B cell (primary cell): ENCODE data around the gene EVC.

Experiments used
- EZH2 ChIP-seq: IDR thresholded peaks from 2 replicates; pipeline ENCODE4 v1.6.1; 2012; ENCODE audit warnings: borderline replicate concordance, low read depth, mild to moderate bottlenecking, moderate library complexity, low read length; ENCODE audit not compliant: insufficient read depth, poor library complexity, severe bottlenecking
- TF ChIP-seq, protein P1 (sequence below): fragments of 200-600 bp; IDR thresholded peaks from one replicate; pipeline ENCODE4 v1.8.0; 2022; ENCODE audit warnings: antibody characterized with exemption, mild to moderate bottlenecking

GRCh38 chr4:5691491-5692132 is 19.4 kb upstream of the EVC start:
- TF ChIP-seq, protein P1, sequence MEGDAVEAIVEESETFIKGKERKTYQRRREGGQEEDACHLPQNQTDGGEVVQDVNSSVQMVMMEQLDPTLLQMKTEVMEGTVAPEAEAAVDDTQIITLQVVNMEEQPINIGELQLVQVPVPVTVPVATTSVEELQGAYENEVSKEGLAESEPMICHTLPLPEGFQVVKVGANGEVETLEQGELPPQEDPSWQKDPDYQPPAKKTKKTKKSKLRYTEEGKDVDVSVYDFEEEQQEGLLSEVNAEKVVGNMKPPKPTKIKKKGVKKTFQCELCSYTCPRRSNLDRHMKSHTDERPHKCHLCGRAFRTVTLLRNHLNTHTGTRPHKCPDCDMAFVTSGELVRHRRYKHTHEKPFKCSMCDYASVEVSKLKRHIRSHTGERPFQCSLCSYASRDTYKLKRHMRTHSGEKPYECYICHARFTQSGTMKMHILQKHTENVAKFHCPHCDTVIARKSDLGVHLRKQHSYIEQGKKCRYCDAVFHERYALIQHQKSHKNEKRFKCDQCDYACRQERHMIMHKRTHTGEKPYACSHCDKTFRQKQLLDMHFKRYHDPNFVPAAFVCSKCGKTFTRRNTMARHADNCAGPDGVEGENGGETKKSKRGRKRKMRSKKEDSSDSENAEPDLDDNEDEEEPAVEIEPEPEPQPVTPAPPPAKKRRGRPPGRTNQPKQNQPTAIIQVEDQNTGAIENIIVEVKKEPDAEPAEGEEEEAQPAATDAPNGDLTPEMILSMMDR = no peak
- no peak for TF ChIP-seq EZH2
